SU-DHL-6 (cell line): ENCODE data around the gene RIMBP2.

Source experiments
- H2AFZ ChIP-seq: fragments of 200-600 bp; sonication (generic); 2 replicates; pipeline ENCODE4 v1.6.1; 2014; ENCODE audit warnings: low read depth, mild to moderate bottlenecking, moderate library complexity, mixed read lengths, antibody characterized with exemption, low read length; ENCODE audit not compliant: severe bottlenecking
- H3F3A ChIP-seq: fragments of 200-600 bp; shearing (Covaris generic); 2 replicates; pipeline ENCODE4 v1.6.0; 2016; ENCODE audit warnings: antibody characterized with exemption, mild to moderate bottlenecking; ENCODE audit not compliant: insufficient read depth
- H3K27ac ChIP-seq: fragments of 200-600 bp; sonication (generic); 2 replicates; pipeline ENCODE4 v1.5.1; 2016; ENCODE audit warnings: low read depth, mild to moderate bottlenecking, low read length, moderate library complexity, mixed read lengths
- H3K27me3 ChIP-seq: fragments of 200-600 bp; sonication (generic), shearing (Covaris generic); 2 replicates; pipeline ENCODE4 v1.6.0; 2014; ENCODE audit warnings: mild to moderate bottlenecking, low read length
- H3K36me3 ChIP-seq: fragments of 200-600 bp; sonication (generic); 2 replicates; pipeline ENCODE4 v1.6.1; 2014; ENCODE audit warnings: mild to moderate bottlenecking, low read length, mixed read lengths
- H3K4me2 ChIP-seq: fragments of 300-600, 200-600 bp; shearing (Covaris generic), sonication (generic); 2 replicates; pipeline ENCODE4 v1.6.0; 2014; ENCODE audit warnings: low read length, low read depth, mild to moderate bottlenecking; ENCODE audit not compliant: poor library complexity, severe bottlenecking
- H3K4me3 ChIP-seq: fragments of 200-600 bp; sonication (generic); 2 replicates; pipeline ENCODE4 v1.5.1; 2014; ENCODE audit warnings: antibody characterized with exemption, low read length, mild to moderate bottlenecking, mixed read lengths; ENCODE audit not compliant: insufficient read depth, poor library complexity, severe bottlenecking
- H3K79me2 ChIP-seq: fragments of 200-600 bp; sonication (generic); 2 replicates; pipeline ENCODE4 v1.6.1; 2014; ENCODE audit warnings: mild to moderate bottlenecking, low read length, moderate library complexity; ENCODE audit not compliant: insufficient read depth
- H3K9ac ChIP-seq: fragments of 200-600 bp; sonication (generic); 2 replicates; pipeline ENCODE4 v1.7.0; 2014; ENCODE audit warnings: mild to moderate bottlenecking, low read length
- H3K9me2 ChIP-seq: fragments of 200-600 bp; sonication (generic); replicated peaks from 2 replicates; pipeline ENCODE4 v1.6.1; 2014; ENCODE audit warnings: low read length; ENCODE audit not compliant: insufficient read depth
- H3K9me3 ChIP-seq: fragments of 200-600 bp; sonication (generic); 2 replicates; pipeline ENCODE4 v1.6.1; 2014; ENCODE audit warnings: low read length, mixed read lengths; ENCODE audit not compliant: insufficient read depth
- H4K20me1 ChIP-seq: fragments of 200-600 bp; sonication (generic); 2 replicates; pipeline ENCODE4 v1.6.1; 2014; ENCODE audit warnings: low read depth, mild to moderate bottlenecking, antibody characterized with exemption, low read length, moderate library complexity, mixed read lengths
- CTCF ChIP-seq: fragments of 200-600 bp; sonication (generic); IDR thresholded peaks from one replicate; pipeline ENCODE4 v1.5.1; 2017; ENCODE audit warnings: antibody characterized with exemption, mild to moderate bottlenecking, low read length, moderate library complexity; ENCODE audit not compliant: insufficient read depth, poor library complexity, severe bottlenecking
- EZH2phosphoT487 ChIP-seq: fragments of 200-600 bp; sonication (generic), shearing (Covaris generic); conservative IDR thresholded peaks from 2 replicates; pipeline ENCODE4 v1.6.1; 2018; ENCODE audit warnings: mild to moderate bottlenecking, antibody characterized with exemption, low read length, moderate library complexity, mixed read lengths

The RIMBP2 gene

DNA sequence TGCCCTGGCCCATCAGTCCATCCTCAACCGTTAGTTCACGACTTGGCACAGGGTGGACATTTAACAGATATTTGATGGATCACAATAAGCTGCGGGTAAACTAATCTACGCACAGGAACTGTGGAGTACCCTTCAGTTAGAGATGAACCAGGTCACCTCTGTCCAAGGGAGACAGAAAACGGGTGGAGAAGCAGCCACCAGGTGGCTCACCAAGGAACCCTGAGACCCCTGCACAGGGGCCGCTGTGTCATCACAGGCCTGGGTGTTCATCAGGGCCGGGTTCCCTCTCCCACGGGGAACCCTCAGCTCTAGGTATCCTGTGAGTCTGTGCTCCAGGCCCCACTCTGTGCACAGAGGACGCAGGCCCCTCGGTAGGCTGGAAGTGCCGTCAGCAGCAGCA is 256.2 kb downstream of the RIMBP2 start:
- H4K20me1 ChIP-seq, result no peaks in the 10 kb centered on the region
- no peak overlapping the region for H3K4me3 ChIP-seq
- no peaks in the 10 kb centered on the region for H3K36me3 ChIP-seq
- no peaks in the 10 kb centered on the region for H3K9me2 ChIP-seq
- no peak overlapping the region for H3K4me2 ChIP-seq
- no peaks in the 10 kb centered on the region for H3K9me3 ChIP-seq
- TF ChIP-seq EZH2phosphoT487 (no peak), CTCF (no peak)
- H3K79me2 ChIP-seq, result no peaks in the 10 kb centered on the region
- H2AFZ ChIP-seq, result no peak overlapping the region
- H3K27ac ChIP-seq, result no peak overlapping the region
- H3F3A ChIP-seq, result no peaks in the 10 kb centered on the region
- no peaks in the 10 kb centered on the region for H3K27me3 ChIP-seq
- no peak overlapping the region for H3K9ac ChIP-seq

- Histone ChIP-seq H2AFZ (no peak overlapping the region), H4K20me1 (no peaks in the 10 kb centered on the region), H3K27me3 (no peaks in the 10 kb centered on the region), H3K27ac (no peak overlapping the region), H3F3A (no peaks in the 10 kb centered on the region), H3K4me3 (no peak overlapping the region), H3K36me3 (no peaks in the 10 kb centered on the region), H3K79me2 (no peaks in the 10 kb centered on the region), H3K9me3 (no peaks in the 10 kb centered on the region), H3K9ac (no peak overlapping the region), H3K9me2 (no peaks in the 10 kb centered on the region), H3K4me2 (no peak overlapping the region)
- TF ChIP-seq EZH2phosphoT487, result no peak
- TF ChIP-seq CTCF, result no peak
Measured at GRCh38 chr12:130458341-130458740, 257.8 kb downstream of the RIMBP2 start.

- no peaks in the 10 kb centered on the region for H4K20me1 ChIP-seq
- TF ChIP-seq CTCF (no peak), EZH2phosphoT487 (no peak)
- H3K36me3 ChIP-seq, result no peaks in the 10 kb centered on the region
- H3K9me3 ChIP-seq, result no peaks in the 10 kb centered on the region
- no peaks in the 10 kb centered on the region for H3K9me2 ChIP-seq
- H3K27me3 ChIP-seq, result no peaks in the 10 kb centered on the region
- no peak overlapping the region for H3K9ac ChIP-seq
- H3K27ac ChIP-seq, result no peak overlapping the region
- no peak overlapping the region for H3K4me2 ChIP-seq
- no peak overlapping the region for H2AFZ ChIP-seq
- H3K79me2 ChIP-seq, result no peaks in the 10 kb centered on the region
- H3K4me3 ChIP-seq, result no peak overlapping the region
- H3F3A ChIP-seq, result no peaks in the 10 kb centered on the region
Measured at GRCh38 chr12:130457215-130457614, 258.9 kb downstream of the RIMBP2 start.
